Measurements from ENCODE around the gene PSMC6.
A peak's percentile ranks its signal among the peaks of the same experiment; 100 is the strongest.
"Not testable (repeated sequence)": the region's sequence is repeated elsewhere in the genome, so short reads cannot be mapped to it uniquely, and the experiment has no call there.

Gene PSMC6

DNA sequence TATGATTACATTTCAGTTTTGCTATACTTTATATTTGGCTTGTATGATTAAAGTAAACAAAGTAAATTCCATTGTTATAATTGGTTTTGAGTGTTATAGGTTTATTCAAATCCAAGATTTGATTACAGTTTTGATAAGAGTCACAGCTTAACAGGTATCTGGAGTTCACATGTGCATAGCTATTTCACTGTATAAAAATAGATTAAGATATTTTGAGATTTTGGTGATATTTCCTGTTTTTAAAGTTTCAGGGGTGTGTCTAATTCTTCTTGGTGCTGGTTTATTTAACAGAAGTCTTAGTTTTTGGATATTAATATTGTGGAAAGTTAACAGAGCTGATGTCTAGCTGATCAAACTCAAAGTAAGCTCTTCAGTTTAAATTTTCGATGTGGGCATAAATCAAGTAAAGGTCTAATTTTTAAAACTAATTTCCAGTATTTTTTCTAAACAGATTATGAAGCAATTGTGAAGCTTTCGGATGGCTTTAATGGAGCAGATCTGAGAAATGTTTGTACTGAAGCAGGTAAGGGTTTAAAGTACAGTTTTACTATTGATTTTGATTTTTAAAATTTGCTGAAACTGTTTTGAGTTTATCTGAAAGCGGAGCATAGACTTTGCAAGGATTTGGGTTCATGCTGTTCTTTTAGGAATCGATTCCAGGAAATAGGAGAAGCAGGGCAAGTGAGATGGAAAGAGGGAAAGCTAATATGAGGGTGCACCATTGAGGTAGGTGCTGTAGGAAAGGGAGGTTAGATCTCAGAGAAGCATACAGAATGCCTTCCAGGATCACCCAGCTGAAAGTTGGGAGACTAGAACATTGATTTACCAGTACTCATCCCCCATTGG lies 16.7 kb downstream of the PSMC6 start:
- DNase-seq (ENCODE audit: low read depth) = no peak

DNA sequence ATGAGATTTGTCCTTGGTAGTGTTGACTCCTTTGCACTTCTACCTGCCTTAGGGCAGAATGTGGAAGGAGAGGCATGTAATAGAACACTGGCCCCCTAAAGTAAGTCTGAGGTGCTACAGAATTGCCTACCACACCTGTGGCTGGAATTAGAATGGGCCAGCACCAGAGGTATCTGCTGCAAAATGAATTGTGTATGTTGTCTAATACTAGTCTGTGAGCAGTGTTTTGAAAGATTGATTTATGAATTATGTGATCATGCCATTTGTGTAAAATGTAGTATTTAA lies 17.3 kb downstream of the PSMC6 start:
- no peak for DNase-seq (ENCODE audit: low read depth)

GRCh38 chr14:52727509-52727908 lies 20.5 kb downstream of the PSMC6 start:
- not testable (repeated sequence) for DNase-seq (ENCODE audit: low read depth)

DNA sequence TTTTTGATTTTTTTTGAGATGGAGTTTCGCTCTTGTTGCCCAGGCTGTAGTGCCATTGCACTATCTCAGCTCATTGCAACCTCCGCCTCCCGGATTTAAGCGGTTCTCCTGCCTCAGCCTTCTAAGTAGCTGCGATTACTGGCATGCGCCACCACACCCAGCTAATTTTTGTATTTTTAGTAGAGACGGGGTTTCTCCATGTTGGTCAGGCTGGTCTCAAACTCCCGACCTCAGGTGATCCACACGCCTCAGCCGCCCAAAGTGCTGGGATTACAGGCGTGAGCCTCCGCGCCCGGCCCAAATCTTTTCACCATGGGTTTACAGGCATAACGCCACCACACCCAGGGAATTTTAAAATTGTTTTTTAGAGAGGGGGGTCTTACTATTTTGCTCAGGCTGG lies 22.0 kb downstream of the PSMC6 start:
- DNase-seq (ENCODE audit: low read depth) = not testable (repeated sequence)

DNA sequence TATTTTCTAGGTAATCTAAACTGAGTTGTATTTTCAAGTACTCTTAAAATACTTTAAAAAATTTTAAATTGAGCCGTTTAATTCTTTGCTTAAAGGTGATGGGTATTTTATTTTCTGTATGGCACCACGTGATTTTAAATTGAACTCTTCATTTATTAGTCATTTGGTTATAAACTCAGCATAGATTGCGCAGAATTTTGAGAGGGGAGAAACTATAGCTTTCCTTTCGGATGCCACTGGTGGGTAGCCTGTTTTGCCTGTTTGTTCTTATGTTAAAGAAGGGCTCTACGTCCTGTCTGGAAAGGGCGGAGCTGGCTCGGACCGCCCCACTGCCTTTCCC lies 22.6 kb downstream of the PSMC6 start:
- DNase-seq (ENCODE audit: low read depth) = no peak

DNA sequence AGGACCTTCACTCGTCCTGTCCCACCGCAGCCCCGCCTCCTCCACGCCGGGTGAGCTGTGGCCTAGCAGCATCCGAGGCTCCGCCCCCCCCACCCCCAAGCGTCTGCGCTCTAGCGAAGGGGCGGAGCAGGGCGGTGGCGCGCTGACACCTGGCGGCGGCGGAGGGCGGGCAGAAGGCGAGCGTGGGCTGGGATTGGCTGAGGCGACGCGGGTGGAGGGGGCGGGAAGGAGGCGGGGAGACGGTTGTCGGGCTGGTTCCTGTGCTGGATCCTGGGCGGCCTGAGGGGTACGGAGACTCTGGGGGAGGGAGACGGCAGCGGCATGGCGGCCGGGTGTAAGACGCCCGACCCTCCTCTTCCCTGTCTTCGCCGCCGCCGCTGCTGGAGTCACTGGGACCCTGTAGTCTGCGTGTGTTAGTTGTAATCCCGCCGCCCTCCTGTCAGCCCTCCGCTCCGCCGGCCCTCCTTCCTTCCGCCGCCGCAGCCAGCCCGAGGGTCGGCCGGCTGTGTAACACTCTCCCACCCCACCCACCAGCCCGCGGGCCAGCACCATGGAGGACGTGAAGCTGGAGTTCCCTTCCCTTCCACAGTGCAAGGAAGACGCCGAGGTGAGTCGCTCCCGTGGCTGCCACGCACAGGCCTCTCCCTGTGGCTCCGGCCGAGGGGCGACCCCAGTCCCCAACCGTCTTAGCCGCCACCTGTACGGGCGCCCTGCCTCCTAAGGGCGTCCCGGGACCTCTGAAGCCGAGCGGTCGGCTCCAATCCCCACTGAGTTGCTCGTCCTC lies 23.1 kb downstream of the PSMC6 start, which contains the start of gene STYX:
STYX (plus strand) TSS at position 242 of the 784 bp plus-strand sequence; CDS start at position 551, 309 bp downstream.
- peak; percentile 86 for DNase-seq (ENCODE audit: low read depth)

GRCh38 chr14:52730709-52731111 lies 23.7 kb downstream of the PSMC6 start:
- no peak for DNase-seq (ENCODE audit: low read depth)

GRCh38 chr14:52733824-52734223 lies 26.8 kb downstream of the PSMC6 start:
- no peak for DNase-seq (ENCODE audit: low read depth)

DNA sequence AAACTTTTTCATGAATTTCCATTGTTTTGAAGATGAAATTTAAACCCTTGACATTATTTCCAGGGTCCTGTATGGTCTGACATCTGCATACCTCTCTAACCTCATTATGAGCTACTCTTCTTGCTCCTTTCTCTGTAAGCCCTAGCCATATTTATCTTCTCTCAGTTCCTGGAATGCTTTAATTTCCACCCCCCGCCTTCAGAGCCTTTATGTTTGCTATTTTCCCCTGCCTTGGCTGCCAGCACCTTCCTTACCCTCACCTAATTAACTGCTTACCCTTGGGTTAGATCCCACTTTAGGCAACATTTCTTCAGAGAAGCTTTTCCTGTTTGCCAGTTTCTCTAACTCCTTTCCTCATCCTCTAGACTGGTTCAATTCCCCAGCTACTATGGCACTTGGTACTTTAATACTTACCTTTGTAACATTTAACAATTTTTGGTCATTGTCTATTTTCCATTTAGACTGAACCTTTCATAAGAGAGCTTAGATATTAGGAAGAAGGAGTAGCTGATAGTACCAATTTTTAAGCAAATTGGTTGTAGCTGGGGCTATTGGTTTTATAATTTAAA lies 29.0 kb downstream of the PSMC6 start:
- no peak for DNase-seq (ENCODE audit: low read depth)

DNA sequence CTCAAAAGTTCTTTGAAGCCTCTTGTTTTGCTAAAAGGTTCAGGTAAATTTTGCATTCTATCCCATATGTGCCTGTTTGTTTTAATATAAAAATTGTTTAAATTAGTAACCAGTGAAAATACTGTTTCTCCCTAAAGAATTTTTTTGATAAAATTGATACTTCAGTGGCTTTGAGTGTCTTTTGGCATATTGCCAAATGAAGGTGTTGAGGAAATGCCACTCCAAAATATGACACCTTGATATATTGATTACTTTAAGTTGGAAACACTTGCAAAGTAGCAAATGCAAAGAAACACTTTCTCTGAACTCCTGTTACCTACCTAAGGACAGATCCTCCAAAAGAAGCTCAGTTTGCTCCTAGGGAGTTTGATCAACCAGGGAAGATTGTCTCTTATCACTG lies 31.4 kb downstream of the PSMC6 start:
- DNase-seq (ENCODE audit: low read depth) = no peak

DNA sequence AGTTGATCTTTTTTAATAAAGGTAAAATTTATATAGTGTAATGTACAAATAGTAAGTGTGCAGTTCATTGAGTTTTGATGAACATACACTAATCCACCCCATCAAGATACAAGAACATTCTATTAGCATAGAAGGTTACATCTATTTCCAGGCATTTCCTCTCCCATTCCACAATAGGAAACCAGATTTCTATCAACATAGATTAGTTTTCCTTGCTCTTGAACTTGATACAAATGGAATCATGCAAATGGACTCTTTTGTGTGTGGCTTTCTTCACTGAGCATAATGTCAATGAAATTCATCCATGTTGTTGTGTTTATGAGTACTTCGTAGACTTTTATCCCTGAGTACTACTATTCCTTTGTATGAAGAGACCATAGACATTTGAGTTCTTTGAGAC lies 33.8 kb downstream of the PSMC6 start:
- no peak for DNase-seq (ENCODE audit: low read depth)

DNA sequence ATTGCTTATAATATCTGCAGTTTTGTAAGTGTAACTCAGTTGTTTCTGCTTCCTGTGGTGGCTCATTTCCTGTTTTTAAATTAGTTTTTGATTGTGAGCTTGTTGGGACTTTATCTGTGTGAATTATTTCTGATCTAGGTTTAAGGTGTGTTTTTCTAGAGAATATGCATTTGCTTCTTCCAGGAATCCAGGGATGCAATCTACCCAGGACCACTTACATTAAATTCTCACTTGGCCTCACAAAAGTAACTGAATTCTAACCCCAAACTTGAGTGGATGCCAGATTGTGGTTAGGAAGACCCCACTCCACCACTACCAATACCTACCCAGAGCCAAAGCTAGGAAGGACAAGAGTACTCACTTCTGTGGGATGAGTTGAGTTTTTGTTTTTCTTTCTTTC lies 34.9 kb downstream of the PSMC6 start:
- DNase-seq (ENCODE audit: low read depth) = no peak

DNA sequence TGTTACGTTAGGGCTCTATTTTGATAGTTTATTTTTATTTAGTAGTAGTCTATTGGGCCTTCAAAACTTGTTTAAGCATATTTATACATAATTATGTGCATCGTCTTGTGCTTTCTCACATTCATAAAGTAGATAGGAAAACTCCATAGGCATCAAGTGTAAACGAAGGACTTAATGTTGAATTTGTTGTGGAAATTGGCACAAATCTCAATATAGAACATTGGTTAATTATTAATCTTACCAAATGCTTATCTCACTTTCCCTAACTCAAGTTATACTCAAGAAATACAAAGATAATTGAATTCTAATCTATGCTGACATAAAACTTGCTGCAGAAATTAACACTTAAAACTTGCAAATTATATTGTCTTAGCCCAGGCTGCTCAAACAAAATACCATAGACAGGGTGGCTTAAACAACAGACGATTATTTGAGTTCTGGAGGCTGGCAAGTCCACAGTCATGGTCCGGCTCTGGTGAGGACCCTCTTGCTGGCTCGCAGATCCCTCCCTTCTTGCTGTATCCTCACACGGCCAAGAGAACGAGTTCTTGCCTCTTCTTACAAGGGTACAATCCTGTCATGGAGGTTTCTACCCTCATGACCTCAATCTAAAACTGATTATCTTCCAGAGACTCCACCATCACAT lies 41.8 kb downstream of the PSMC6 start:
- no peak for DNase-seq (ENCODE audit: low read depth)

- no peak for DNase-seq (ENCODE audit: low read depth)
These were observed 48.8 kb downstream of the PSMC6 start for GRCh38 chr14:52755607-52756316.

GRCh38 chr14:52759145-52759544 lies 52.1 kb downstream of the PSMC6 start:
- no peak for DNase-seq (ENCODE audit: low read depth)

- not testable (repeated sequence) for DNase-seq (ENCODE audit: low read depth)
These were observed 55.9 kb downstream of the PSMC6 start for GRCh38 chr14:52762923-52763322.

DNA sequence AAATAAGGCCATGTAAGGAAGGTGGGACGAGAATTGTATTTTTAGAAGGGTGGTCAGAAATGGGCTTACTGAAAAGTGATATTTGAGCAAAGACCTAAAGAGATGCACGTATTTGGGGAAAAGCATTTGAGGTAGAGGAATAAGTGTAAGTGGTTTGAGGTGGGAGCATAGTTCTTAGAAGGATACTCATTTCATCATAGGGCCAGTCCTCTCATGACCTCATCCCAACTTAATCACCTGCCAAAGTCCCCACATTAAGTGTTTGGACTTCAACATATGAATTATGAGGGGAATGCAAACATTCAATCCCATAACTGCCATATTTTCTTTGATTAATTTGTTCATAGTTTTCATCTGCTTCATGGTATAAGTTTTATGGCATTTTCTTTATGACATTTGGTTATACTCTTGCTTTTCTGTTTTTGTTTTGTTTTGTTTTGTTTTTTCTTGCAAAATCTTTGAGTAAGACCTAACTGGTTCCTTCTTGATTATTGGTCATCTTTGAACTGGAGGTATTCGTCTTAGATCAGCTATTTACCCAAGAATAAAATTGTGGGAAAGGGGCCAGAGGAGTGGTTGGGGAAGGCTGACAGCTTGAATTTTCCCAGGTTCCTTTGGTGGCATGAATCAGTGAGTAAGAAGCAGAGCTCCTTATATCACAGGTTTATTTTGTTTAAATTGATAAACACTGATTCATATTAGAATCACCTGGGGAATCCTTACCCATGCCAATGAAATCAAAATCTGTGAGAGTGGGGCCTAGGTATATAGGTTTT lies 60.2 kb downstream of the PSMC6 start:
- DNase-seq (ENCODE audit: low read depth) = no peak

- DNase-seq (ENCODE audit: low read depth) = no peak
These were observed 62.9 kb downstream of the PSMC6 start for GRCh38 chr14:52769887-52770286.

- DNase-seq (ENCODE audit: low read depth) = no peak
These were observed 69.8 kb downstream of the PSMC6 start for GRCh38 chr14:52776816-52777215.

All from CMK (cell line).